ENCODE measurements around the gene NAA80.

GRCh38 chr3:50262778-50263177 lies 36.4 kb downstream of the NAA80 start:
- no peak for TF ChIP-seq MAFK (IDR thresholded peaks at IDR 0.05; ENCODE audit: partially characterized antibody)
- TF ChIP-seq, protein P1, sequence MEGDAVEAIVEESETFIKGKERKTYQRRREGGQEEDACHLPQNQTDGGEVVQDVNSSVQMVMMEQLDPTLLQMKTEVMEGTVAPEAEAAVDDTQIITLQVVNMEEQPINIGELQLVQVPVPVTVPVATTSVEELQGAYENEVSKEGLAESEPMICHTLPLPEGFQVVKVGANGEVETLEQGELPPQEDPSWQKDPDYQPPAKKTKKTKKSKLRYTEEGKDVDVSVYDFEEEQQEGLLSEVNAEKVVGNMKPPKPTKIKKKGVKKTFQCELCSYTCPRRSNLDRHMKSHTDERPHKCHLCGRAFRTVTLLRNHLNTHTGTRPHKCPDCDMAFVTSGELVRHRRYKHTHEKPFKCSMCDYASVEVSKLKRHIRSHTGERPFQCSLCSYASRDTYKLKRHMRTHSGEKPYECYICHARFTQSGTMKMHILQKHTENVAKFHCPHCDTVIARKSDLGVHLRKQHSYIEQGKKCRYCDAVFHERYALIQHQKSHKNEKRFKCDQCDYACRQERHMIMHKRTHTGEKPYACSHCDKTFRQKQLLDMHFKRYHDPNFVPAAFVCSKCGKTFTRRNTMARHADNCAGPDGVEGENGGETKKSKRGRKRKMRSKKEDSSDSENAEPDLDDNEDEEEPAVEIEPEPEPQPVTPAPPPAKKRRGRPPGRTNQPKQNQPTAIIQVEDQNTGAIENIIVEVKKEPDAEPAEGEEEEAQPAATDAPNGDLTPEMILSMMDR (IDR thresholded peaks at IDR 0.05): no peak
- TF ChIP-seq POLR2A (IDR thresholded peaks at IDR 0.05; ENCODE audit: low read length): no peak
- TF ChIP-seq, protein P2, sequence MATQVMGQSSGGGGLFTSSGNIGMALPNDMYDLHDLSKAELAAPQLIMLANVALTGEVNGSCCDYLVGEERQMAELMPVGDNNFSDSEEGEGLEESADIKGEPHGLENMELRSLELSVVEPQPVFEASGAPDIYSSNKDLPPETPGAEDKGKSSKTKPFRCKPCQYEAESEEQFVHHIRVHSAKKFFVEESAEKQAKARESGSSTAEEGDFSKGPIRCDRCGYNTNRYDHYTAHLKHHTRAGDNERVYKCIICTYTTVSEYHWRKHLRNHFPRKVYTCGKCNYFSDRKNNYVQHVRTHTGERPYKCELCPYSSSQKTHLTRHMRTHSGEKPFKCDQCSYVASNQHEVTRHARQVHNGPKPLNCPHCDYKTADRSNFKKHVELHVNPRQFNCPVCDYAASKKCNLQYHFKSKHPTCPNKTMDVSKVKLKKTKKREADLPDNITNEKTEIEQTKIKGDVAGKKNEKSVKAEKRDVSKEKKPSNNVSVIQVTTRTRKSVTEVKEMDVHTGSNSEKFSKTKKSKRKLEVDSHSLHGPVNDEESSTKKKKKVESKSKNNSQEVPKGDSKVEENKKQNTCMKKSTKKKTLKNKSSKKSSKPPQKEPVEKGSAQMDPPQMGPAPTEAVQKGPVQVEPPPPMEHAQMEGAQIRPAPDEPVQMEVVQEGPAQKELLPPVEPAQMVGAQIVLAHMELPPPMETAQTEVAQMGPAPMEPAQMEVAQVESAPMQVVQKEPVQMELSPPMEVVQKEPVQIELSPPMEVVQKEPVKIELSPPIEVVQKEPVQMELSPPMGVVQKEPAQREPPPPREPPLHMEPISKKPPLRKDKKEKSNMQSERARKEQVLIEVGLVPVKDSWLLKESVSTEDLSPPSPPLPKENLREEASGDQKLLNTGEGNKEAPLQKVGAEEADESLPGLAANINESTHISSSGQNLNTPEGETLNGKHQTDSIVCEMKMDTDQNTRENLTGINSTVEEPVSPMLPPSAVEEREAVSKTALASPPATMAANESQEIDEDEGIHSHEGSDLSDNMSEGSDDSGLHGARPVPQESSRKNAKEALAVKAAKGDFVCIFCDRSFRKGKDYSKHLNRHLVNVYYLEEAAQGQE (IDR thresholded peaks at IDR 0.05): no peak
- TF ChIP-seq, protein P3, sequence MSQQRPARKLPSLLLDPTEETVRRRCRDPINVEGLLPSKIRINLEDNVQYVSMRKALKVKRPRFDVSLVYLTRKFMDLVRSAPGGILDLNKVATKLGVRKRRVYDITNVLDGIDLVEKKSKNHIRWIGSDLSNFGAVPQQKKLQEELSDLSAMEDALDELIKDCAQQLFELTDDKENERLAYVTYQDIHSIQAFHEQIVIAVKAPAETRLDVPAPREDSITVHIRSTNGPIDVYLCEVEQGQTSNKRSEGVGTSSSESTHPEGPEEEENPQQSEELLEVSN (IDR thresholded peaks at IDR 0.05; ENCODE audit: borderline replicate concordance, low read depth): no peak
- TF ChIP-seq RAD21 (conservative IDR thresholded peaks at IDR 0.05 in 1 of 2, IDR thresholded peaks at IDR 0.05 in 1 of 2): no peak
- TF ChIP-seq JUNB (IDR thresholded peaks at IDR 0.05): no peak

Measured in A549 (cell line).